Endothelial cell of hepatic sinusoid (primary cell): ENCODE results near the gene S100A13.

Source experiments
- in situ Hi-C: cut with HindIII; loops from 2 replicates; pipeline ENCODE4 v1.10.0; 2017; ENCODE audit warnings: low sequenced_read_pairs

S100A13 gene

GRCh38 chr1:153575497-153575896 is 51.8 kb downstream of the S100A13 start:
- in situ Hi-C loops = loop anchor here (10.0 kb wide), 1 partner anchor 71 kb away; no protein-coding TSS in a partner anchor

GRCh38 chr1:153575081-153575491 is 52.2 kb downstream of the S100A13 start:
- in situ Hi-C loops = loop anchor here (10.0 kb wide), 1 partner anchor 70 kb away; no protein-coding TSS in a partner anchor

- in situ Hi-C loops = loop anchor here (10.0 kb wide), 1 partner anchor 69 kb away; no protein-coding TSS in a partner anchor
Observed at GRCh38 chr1:153573351-153573750, 54.0 kb downstream of the S100A13 start.

- in situ Hi-C loops = loop anchor here (10.0 kb wide), 1 partner anchor 68 kb away; no protein-coding TSS in a partner anchor
Observed at GRCh38 chr1:153572569-153573015, 54.7 kb downstream of the S100A13 start.

- in situ Hi-C loops = loop anchor here (10.0 kb wide), 1 partner anchor 67 kb away; no protein-coding TSS in a partner anchor
Observed at GRCh38 chr1:153571706-153572105, 55.6 kb downstream of the S100A13 start.

- in situ Hi-C loops = loop anchor here (10.0 kb wide), 1 partner anchor 66 kb away; no protein-coding TSS in a partner anchor
Observed at GRCh38 chr1:153570874-153571273, 56.4 kb downstream of the S100A13 start.

- in situ Hi-C loops = no loop called here
Observed at GRCh38 chr1:153569465-153569864, 57.8 kb downstream of the S100A13 start.
